ENCODE results near the gene ACLY.
A peak's percentile ranks its signal among the peaks of the same experiment; 100 is the strongest.

Gene ACLY

GRCh38 chr17:41906465-41907184, 12.1 kb downstream of the ACLY start:
- TF ChIP-seq CTCF (IDR thresholded peaks at IDR 0.05; ENCODE audit: low read depth, low read length), result no peak
- Histone ChIP-seq H3K36me3 (peaks cover 92% of the 10 kb centered on the region), H3K9me3 (ENCODE audit: severe bottlenecking) (no peaks in the 10 kb centered on the region), H3K4me3 (ENCODE audit: low read depth, low read length) (no peak overlapping the region), H3K27me3 (ENCODE audit: insufficient read depth, low read depth, severe bottlenecking) (no peaks in the 10 kb centered on the region), H3K27ac (peak overlapping the region; percentile 93)
- DNase-seq, result no peak

- H3K4me3 ChIP-seq (ENCODE audit: low read depth, low read length), result no peak overlapping the region
- no peak for TF ChIP-seq CTCF (IDR thresholded peaks at IDR 0.05; ENCODE audit: low read depth, low read length)
- peak overlapping the region; percentile 93 for H3K27ac ChIP-seq
- no peak for DNase-seq
- H3K27me3 ChIP-seq (ENCODE audit: insufficient read depth, low read depth, severe bottlenecking), result no peaks in the 10 kb centered on the region
- H3K36me3 ChIP-seq, result peaks cover 92% of the 10 kb centered on the region
- H3K9me3 ChIP-seq (ENCODE audit: severe bottlenecking), result no peaks in the 10 kb centered on the region
Observed at GRCh38 chr17:41905172-41905571, 13.6 kb downstream of the ACLY start.

GRCh38 chr17:41904242-41904841, 14.4 kb downstream of the ACLY start:
- no peak overlapping the region for H3K4me3 ChIP-seq (ENCODE audit: low read depth, low read length)
- no peaks in the 10 kb centered on the region for H3K27me3 ChIP-seq (ENCODE audit: insufficient read depth, low read depth, severe bottlenecking)
- H3K9me3 ChIP-seq (ENCODE audit: severe bottlenecking), result no peaks in the 10 kb centered on the region
- H3K36me3 ChIP-seq, result peaks cover 92% of the 10 kb centered on the region
- no peak for DNase-seq
- TF ChIP-seq CTCF (IDR thresholded peaks at IDR 0.05; ENCODE audit: low read depth, low read length), result no peak
- H3K27ac ChIP-seq, result peak overlapping the region; percentile 21

GRCh38 chr17:41901646-41902045, 17.1 kb downstream of the ACLY start:
- Histone ChIP-seq H3K9me3 (ENCODE audit: severe bottlenecking) (no peaks in the 10 kb centered on the region), H3K36me3 (peaks cover 97% of the 10 kb centered on the region), H3K27ac (peak overlapping the region; percentile 34; the same call in 1 of the 2 replicates), H3K27me3 (ENCODE audit: insufficient read depth, low read depth, severe bottlenecking) (no peaks in the 10 kb centered on the region), H3K4me3 (ENCODE audit: low read depth, low read length) (no peak overlapping the region)
- no peak for DNase-seq
- TF ChIP-seq CTCF (IDR thresholded peaks at IDR 0.05; ENCODE audit: low read depth, low read length), result no peak

GRCh38 chr17:41896726-41897125, 22.0 kb downstream of the ACLY start:
- Histone ChIP-seq H3K36me3 (peaks cover 100% of the 10 kb centered on the region), H3K9me3 (ENCODE audit: severe bottlenecking) (no peaks in the 10 kb centered on the region), H3K27me3 (ENCODE audit: insufficient read depth, low read depth, severe bottlenecking) (no peaks in the 10 kb centered on the region), H3K4me3 (ENCODE audit: low read depth, low read length) (no peak overlapping the region), H3K27ac (peak overlapping the region; percentile 11; the same call in 1 of the 2 replicates)
- TF ChIP-seq CTCF (IDR thresholded peaks at IDR 0.05; ENCODE audit: low read depth, low read length), result peak; percentile 53
- no peak for DNase-seq
